ENCODE results near the gene CERK. TPM values are rescaled to one million over a fixed set of nuclear protein-coding genes. Genes with fewer than 3 reads are reported as not detected.

Gene CERK
- total RNA-seq, 1 donor from 2014 or later: 145 TPM

GRCh38 chr22:46657996-46658947 lies 79.8 kb downstream of the CERK start:
- Mint-ChIP-seq H3K27ac (ENCODE audit: unreplicated experiment) (no peak overlapping the region), H3K9me3 (ENCODE audit: unreplicated experiment) (peaks cover 1% of the 10 kb centered on the region), H3K4me1 (ENCODE audit: low read depth, unreplicated experiment) (peaks cover 8% of the 10 kb centered on the region), H3K27me3 (ENCODE audit: unreplicated experiment) (peaks cover 14% of the 10 kb centered on the region), H3K36me3 (ENCODE audit: unreplicated experiment) (no peaks in the 10 kb centered on the region), H3K4me3 (ENCODE audit: unreplicated experiment) (no peak overlapping the region)
- DNase-seq: no peak
- no peak for TF ChIP-seq CTCF (IDR thresholded peaks at IDR 0.05; ENCODE audit: partially characterized antibody, unreplicated experiment)

- no peak overlapping the region for H3K4me3 Mint-ChIP-seq (ENCODE audit: unreplicated experiment)
- peaks cover 17% of the 10 kb centered on the region for H3K27me3 Mint-ChIP-seq (ENCODE audit: unreplicated experiment)
- H3K9me3 Mint-ChIP-seq (ENCODE audit: unreplicated experiment): peaks cover 1% of the 10 kb centered on the region
- H3K36me3 Mint-ChIP-seq (ENCODE audit: unreplicated experiment): no peaks in the 10 kb centered on the region
- H3K4me1 Mint-ChIP-seq (ENCODE audit: low read depth, unreplicated experiment): peaks cover 12% of the 10 kb centered on the region
- no peak for DNase-seq
- TF ChIP-seq CTCF (IDR thresholded peaks at IDR 0.05; ENCODE audit: partially characterized antibody, unreplicated experiment): no peak
- H3K27ac Mint-ChIP-seq (ENCODE audit: unreplicated experiment): no peak overlapping the region
These were observed 80.4 kb downstream of the CERK start for GRCh38 chr22:46657655-46657953.

- peaks cover 19% of the 10 kb centered on the region for H3K27me3 Mint-ChIP-seq (ENCODE audit: unreplicated experiment)
- no peak overlapping the region for H3K27ac Mint-ChIP-seq (ENCODE audit: unreplicated experiment)
- H3K4me1 Mint-ChIP-seq (ENCODE audit: low read depth, unreplicated experiment): peaks cover 16% of the 10 kb centered on the region
- H3K9me3 Mint-ChIP-seq (ENCODE audit: unreplicated experiment): peaks cover 3% of the 10 kb centered on the region
- no peak for TF ChIP-seq CTCF (IDR thresholded peaks at IDR 0.05; ENCODE audit: partially characterized antibody, unreplicated experiment)
- H3K36me3 Mint-ChIP-seq (ENCODE audit: unreplicated experiment): no peaks in the 10 kb centered on the region
- no peak overlapping the region for H3K4me3 Mint-ChIP-seq (ENCODE audit: unreplicated experiment)
- no peak for DNase-seq
These were observed 81.0 kb downstream of the CERK start for GRCh38 chr22:46656856-46657654.

- H3K4me3 Mint-ChIP-seq (ENCODE audit: unreplicated experiment): no peak overlapping the region
- DNase-seq: no peak
- H3K36me3 Mint-ChIP-seq (ENCODE audit: unreplicated experiment): no peaks in the 10 kb centered on the region
- no peak for TF ChIP-seq CTCF (IDR thresholded peaks at IDR 0.05; ENCODE audit: partially characterized antibody, unreplicated experiment)
- peaks cover 4% of the 10 kb centered on the region for H3K9me3 Mint-ChIP-seq (ENCODE audit: unreplicated experiment)
- peaks cover 22% of the 10 kb centered on the region for H3K4me1 Mint-ChIP-seq (ENCODE audit: low read depth, unreplicated experiment)
- no peak overlapping the region for H3K27ac Mint-ChIP-seq (ENCODE audit: unreplicated experiment)
- peaks cover 16% of the 10 kb centered on the region for H3K27me3 Mint-ChIP-seq (ENCODE audit: unreplicated experiment)
These were observed 82.0 kb downstream of the CERK start for GRCh38 chr22:46655861-46656608.

All from glutamatergic neuron (in vitro differentiated cells).